GM19467 (cell line): ENCODE data around the gene GSDME.
"Not testable (repeated sequence)": the region's sequence is repeated elsewhere in the genome, so short reads cannot be mapped to it uniquely, and the experiment has no call there.

Experiments used
- ATAC-seq: cut with Tn5 transposase; IDR thresholded peaks from one replicate; pipeline ENCODE4 v1.9.1; 2021; ENCODE audit warnings: mild to moderate bottlenecking, moderate library complexity; ENCODE audit not compliant: unreplicated experiment

Gene GSDME

DNA sequence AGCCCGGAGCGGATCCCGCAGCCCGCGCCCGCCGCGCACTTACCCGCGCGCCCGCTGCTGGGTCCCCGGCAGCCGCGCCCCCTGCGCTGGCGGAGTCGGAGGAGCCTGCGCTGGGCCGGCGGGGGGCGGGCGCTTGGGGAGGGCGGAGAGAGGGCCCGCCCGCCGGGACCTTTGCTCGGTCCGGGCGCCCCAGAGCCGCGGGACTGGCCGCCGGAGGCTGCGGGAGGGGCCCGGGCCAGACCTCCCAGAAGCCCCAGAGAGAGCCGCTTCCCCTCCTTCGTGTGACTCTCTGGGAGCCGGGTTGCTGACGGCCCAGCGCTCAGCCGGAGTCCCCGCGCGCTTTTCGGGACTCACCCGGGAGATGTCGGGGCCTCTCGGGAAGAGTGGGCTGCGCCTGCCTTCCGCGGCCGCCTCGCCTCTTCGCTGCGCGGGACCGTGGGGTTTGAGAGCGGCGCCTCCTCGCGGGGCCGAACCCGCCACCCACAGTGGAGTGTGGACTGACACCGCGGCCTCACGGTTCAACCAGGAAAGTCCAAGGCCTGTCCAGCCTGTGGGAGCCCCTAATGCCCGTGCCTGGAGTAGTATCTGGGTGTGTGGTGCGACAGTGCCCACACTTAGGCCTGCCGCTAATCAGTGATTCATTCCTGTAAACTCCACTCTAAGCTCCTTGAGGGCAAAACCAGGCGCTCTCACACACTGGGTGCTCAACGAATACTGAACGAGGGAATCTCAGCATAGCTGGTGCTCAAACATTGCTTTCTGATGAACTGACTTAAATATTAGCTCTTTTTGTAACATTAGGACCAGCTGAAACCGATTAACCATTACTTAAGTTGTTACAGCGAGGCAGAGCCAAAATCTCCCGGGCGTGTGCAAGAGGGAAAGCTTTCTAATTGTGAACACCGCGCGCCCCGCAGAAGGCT, at the start of gene GSDME:
Gene GSDME (minus strand): TSS at position 112 of the 923 bp plus-strand sequence. CDS start 7,690 bp downstream, outside the sequence.
- ATAC-seq: peak; percentile 67

DNA sequence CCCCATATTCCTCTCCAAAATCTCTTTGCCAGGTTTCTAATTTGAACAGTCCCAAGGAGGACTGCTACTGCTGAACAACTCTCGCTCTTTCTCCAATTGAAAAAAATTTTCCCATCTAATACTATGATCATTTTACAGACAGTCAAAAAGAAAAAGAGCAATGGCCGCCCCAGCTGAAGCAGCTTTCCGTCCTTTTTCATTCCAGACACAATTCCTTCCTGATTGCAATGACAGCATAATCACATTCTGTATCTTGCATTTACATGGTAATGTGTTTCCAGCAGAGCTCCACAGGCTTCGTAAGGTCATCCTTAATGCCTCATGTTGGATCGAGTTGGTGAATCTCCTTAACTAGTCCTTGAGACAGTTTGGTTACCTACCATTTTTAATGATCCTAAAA, 45.0 kb upstream of the GSDME start:
- ATAC-seq: no peak

DNA sequence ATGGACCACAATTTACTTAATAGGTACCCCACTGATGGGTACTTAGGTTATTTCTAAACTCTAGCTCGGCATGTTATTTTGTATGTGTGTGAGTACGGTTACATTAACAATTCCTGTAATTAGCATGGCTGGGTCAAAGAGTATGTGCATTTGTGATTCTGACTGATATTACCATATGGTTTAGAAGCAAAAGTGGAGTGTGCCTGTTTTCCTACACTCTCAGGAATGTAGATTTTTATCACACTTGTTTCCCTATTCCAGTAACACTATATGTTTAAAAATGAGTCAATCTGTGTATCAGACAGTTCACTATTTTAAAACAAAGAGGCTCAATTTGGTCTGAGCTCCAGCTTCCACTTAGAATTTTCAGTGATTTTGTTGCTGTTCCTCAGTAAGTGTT, 44.6 kb upstream of the GSDME start:
- ATAC-seq: no peak

DNA sequence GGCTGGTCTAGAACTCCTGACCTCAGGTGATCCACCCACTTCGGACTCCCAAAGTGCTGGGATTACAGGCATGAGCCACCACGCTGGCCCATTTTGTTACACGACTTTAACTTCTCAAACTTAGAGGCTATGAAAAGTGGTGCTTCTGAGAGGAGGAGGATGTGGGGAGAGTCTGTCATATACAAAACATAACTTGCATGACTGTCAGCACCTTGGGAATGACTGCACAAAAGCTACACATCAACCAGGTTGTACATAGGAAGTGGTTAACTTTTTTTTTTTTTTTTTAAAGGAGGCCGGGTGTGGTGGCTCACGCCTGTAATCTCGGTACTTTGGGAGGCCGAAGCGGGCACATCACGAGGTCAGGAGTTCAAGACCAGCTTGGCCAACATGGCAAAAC, 43.4 kb upstream of the GSDME start:
- ATAC-seq: no peak

DNA sequence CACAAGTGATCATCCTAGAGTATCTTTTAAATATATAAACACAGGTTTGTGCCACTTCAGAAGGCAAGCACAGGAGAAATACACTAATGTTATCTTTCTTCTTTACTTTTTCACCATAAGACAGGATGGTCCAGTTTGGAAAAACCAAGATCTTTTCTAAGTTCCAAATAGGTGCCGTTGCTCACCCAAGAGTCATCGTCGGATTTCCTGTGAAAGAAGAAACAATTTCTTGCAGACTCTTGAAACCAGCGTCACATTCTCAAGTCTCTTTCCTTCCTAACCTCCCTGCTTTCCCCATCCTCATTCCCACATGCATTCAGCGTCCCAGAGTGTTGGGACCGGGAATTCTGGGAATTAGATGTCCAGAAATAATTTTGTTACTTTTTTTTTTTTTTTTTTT, 42.8 kb upstream of the GSDME start:
- no peak for ATAC-seq

DNA sequence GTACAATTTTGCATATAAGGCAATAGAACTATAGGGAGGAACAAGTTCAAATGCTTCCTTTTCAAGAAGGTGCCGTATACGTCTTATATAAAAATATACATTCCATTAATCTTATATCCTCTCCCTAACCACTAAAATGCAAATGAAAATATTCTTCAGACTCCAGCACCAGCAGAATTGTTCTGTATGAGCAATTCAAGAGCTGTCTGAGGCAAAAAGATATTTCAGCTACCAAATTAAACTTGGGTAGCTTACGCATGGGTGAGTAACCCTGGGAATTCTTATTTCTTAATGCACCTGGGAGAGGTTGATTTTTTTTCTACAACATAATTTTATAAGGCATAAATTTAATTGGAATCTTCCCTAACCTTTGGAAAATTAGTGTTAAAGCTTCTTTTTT, 42.2 kb upstream of the GSDME start:
- ATAC-seq: no peak

DNA sequence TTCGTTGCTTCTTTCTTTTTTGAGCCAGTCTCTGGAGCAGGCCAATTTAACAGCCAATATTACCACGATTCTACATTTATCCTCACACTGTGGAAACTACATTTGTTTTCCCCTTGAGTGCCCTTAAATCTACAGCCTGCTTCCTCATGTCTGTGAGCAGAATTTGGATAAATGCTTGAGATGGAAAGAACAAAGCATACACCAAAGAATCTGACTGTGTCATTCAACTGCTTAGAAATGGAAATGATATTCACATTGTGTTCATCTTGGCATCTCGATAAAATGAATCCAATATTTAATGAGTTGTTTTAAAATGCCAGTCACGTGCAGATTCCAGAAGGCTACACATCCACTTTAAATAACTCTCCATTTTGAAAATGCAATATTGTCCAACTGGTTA, 41.0 kb upstream of the GSDME start:
- ATAC-seq: no peak

DNA sequence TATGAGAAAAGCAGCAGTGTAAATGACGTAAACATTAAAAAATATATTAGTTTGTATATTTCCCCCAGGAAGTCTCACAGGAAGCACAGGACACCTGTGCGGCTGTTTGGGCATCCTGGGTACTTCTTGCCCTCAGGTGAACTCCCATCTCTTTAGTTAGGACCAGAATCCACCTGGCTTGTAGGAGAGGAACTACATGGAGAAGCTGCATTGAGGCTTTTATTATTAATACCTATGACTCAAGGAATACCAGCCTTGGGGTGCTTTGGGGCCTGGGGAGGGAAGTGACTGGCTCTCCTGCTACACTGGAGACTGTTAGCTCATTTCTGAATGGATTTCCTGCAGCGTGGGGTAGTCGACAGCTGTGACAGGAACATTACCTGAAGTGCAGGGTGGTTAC, 40.0 kb upstream of the GSDME start:
- no peak for ATAC-seq

DNA sequence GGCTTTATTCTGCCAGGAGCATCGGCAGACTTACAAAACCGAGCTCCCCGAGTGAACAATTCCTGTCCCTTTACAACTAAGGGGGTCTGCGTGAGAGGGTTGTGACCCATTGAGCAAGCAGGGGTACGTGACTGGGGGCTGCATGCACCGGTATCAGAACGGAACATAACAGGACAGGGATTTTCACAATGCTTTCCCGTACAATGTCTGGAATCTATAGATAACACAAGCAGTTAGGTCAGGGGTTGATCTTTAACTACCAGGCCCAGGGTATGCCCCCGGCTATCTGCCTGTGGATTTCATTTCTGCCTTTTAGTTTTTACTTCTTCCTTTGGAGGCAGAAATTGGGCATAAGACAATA, 38.1 kb upstream of the GSDME start:
- no peak for ATAC-seq

DNA sequence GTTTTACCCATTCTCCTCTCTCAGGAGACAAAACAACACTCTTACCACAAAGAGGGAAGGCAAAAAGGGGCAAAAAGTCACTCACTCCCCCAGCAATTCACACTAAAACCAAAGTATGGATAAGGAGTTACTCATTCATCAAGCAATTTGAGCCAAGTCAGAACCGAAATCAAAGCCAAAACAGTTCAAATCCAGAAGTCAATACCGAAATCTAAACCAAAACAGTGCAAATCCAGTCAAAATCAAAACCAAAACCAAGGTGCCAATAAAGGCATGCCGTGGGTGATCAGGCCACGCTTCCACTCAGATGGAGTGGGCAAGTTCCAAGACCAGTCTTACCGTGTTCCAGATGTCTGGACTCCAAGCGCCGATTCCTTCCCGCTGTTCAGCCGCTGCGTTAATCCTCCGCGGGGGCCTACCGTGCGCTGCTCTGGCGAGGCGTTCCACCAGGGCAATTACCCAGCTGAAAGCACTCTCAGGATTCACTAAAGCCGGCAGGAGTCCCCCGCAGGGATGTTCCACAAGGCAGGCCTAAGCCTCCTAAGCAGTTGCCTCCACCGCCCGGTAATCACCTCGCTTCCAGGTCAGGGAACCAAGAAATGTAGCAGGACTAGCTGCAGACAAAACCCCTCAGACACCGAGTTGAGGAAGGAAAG, 37.6 kb upstream of the GSDME start:
- not testable (repeated sequence) for ATAC-seq

DNA sequence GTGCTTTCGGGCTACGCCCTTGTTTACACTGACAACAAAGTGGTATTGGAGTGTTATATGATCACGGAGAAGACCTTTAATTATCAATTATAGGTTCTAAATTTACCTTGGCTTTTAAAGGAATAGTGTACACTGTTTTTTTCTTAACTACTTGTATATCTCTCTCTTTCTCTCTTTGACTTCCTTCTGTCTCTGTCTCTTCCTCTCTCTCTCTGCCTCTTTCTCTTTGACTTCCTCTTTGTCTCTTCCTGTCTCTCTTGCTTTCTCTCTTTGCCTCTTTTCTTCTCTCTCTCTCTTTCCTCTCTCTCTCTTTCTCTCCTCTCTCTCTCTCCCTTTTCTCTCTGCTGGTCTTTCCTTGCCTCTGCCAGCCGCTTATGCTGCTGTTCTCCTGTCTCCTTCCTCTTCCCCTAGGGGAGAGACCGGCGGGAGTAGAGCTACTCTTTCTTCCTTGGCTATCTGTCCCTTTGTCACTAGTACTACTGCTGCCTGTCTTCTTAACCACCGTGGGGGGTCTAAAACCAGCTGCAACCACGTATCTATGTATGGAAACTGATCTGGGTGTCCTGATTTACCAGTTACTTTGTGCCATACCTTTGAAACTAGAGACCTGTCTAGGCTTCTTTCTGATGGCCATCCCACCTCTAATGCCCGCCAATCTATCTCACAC, 36.9 kb upstream of the GSDME start:
- ATAC-seq: no peak

DNA sequence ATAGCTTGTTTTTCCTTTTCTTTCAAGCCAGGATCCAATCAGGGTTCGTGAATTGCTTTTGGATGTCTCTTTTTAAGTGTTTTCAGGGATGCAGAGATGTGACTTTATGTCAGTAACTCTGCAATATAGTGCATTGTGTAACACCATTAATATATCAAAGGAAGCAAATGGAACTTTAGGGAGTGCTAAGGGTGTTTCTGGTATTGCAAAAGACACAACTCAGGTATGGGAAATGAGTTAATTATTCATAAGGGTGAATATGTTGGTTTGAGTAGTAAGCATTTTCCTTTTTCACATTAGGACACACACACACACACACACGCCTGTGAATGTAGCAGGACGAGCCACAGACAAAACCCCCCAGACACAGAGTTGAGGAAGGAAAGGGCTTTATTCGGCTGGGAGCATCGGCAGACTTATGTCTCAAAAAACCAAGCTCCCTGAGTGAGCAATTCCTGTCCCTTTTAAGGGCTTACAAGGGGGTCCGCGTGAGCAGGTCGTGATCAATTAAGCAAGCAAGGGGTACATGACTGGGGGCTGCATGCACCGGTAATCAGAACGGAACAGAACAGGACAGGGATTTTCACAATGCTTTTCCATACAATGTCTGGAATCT, 31.8 kb upstream of the GSDME start:
- no peak for ATAC-seq

DNA sequence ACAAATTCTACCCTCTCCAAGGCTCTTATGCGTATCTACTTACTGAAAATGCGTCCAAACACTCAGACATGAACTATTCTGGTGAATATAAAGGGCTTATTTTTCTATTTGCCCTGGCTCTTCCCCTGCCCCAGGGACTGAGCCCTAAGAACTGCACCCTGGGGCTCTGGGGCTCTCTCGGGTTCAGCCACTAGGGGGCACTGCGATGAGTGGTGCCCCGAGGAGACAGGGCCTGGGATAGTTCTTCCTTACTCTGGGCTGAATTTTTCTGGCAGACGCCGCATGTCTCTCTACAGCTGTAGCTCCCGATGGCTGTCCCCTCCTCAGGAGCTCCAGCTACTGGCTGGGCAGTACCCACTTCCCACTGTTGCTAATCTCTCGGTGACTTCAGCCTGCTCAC, 30.8 kb upstream of the GSDME start:
- ATAC-seq: no peak

DNA sequence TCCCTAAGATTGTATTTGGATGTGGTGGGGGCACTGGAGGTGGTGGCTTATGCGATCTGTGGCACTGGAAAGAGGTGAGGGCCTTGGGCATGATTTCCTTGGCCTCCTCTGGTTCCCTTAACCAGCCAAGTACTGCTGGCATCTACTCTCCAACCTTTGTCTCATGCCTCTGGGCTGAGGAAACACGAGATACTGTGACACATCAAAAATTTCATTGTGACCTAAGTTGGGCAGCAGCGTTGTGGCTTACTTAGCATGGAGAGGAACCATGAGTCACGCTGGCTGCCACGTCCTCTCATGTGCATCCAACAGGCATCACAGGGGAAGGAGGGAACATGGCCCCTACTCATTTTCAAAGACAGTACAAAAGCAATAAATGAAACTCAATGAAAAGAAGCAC, 29.7 kb upstream of the GSDME start:
- no peak for ATAC-seq

DNA sequence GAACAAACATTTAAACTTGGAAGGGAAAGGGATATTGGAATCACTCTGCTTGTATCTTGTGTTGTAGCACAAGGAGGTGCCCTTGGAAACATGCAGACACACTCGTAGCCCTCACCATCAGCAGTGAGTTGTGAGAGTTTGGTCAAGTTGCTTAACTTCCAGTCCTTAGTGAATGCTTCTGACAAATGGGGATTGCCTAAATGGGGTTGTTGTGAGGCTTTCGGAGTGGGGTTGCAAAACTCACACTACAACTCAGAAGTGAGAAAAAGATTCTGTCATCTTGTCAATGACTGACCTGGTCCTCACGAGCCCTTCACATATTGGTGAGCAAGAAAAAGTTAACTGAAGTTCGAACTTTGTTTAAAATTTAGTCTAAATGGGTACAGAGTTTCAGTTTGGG, 29.0 kb upstream of the GSDME start:
- no peak for ATAC-seq

DNA sequence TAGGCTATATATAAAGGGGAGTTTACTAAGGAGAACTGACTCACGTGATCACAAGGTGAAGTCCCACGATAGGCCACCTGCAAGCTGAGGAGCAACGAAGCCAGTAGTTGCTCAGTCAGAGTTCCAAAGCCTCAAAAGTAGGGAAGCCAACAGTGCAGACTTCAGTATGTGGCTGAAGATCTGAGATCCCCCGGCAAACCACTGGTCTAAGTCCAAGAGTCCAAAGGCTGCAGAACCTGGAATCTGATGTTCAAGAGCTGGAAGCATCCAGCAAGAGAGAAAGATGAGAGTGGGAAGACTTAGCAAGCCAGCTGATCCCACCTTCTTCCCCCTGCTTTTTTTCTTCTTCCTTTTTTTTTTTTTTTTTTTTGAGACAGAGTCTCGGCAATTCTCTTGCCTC, 27.0 kb upstream of the GSDME start:
- no peak for ATAC-seq

DNA sequence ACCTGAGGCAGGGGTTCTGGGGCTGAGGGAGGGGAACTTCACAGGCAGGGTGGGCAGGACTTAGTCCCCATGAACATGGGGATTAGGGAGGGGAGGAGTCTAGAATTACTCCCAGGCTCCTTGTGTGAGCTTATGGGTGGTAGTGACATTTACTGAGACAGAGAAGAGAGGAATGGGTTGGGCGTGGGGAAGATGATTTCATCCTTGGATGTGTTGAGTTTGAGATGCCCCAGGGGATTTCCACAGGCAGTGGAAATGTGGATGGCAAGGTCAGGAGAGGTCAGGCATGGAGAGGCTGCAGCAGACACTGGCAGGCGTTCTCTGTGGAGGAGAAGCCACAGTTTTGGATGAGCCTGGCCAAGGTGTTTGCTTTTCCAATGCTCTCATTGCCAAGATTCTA, 26.4 kb upstream of the GSDME start:
- no peak for ATAC-seq

DNA sequence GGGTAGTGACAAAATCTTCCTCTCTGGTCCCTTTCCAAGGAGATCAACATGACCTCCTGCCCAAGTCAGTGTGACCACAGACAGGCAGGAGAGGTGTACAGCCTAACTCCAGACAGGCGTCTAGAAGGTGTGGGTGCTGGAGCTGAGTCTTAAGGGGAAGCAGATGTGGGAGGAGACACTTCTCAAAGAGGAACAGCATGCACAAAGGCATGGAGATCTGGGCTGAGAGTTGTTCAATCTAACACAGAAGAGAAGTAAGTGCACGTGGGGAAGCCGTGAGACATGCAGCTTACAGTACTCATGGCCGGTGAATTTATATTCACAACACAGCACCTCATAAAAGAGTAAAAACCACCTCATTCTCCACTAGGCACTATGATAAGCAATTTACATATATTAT, 23.8 kb upstream of the GSDME start:
- no peak for ATAC-seq

DNA sequence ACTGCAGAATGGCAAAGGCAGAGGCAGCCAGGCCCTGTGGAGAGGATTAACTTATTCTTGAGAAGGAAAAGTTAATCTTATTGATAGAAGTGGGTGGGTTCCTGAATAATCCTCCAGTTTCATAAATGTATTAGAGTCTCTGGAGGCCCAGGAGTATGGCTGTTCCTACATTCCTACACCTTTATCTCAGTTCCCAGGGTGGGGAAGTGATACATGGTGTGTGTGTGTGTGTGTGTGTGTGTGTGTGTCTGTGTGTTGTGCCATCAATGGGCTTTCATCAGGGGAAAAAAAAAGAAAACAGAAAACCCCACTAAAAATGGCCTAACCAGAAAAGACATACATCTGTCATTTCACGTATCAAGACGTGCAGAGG, 22.0 kb upstream of the GSDME start:
- no peak for ATAC-seq

DNA sequence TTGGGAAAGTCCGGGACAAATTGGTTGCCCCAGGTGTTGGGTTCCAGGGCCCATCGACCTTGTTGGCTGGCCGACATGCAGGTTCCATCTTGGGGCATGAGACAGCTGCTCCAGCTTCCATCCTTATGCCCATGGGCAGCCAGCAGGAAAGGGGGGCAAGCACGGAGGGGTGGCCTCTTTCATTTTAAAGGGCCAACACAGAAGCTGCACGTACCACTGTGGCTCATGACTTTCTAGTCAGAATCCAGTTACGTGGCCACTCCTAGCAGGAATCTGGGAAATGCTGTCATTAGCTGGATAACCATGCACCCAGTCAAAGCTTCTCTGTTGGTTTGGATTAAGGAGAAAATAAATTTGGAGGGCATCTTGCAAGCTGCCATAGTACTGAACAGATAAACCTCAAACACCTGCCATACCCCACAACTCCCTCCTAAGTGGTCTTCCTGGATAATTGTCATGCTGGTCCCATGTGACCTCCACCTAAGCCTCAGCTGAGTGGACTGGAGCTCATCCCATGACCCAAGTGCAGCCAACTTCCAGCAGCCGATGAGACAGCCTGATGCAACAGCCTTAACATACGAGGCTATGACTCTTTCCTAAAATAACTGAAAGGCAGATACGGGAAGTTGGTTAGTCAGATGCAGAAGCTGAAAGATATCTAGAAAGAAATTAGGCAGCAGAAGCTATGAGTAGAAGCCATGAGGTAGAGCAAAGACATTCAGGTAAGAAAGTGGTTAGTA, 21.4 kb upstream of the GSDME start:
- no peak for ATAC-seq

DNA sequence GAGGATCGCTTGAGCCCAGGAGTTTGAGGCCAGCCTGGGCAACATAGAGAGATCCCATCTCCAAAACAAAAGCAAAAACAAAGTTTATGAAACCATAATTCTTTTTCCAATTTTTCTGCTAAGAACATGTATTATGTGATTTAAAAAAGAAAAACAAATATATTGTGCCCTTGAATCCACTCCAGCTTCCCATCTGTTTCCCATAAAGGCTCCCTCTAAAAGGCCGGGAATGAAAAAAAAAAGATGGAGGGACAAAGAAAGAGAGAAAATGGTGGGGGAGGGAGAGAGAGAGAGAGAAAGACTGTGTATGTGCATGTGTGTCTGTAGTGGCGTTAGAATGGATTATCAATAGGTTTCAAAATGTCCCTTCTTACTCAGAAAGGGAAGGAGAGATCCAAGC, 20.5 kb upstream of the GSDME start:
- ATAC-seq: no peak
